GM12873 (cell line): ENCODE results near the gene COPG1.

ENCODE experiments used
- CTCF ChIP-seq: IDR thresholded peaks from 2 replicates; pipeline ENCODE4 v1.5.1; 2012; ENCODE audit warnings: low read depth, mild to moderate bottlenecking, moderate library complexity, low read length, control low read depth; ENCODE audit not compliant: insufficient read depth; ENCODE audit errors: missing control alignments

Gene COPG1, protein sequence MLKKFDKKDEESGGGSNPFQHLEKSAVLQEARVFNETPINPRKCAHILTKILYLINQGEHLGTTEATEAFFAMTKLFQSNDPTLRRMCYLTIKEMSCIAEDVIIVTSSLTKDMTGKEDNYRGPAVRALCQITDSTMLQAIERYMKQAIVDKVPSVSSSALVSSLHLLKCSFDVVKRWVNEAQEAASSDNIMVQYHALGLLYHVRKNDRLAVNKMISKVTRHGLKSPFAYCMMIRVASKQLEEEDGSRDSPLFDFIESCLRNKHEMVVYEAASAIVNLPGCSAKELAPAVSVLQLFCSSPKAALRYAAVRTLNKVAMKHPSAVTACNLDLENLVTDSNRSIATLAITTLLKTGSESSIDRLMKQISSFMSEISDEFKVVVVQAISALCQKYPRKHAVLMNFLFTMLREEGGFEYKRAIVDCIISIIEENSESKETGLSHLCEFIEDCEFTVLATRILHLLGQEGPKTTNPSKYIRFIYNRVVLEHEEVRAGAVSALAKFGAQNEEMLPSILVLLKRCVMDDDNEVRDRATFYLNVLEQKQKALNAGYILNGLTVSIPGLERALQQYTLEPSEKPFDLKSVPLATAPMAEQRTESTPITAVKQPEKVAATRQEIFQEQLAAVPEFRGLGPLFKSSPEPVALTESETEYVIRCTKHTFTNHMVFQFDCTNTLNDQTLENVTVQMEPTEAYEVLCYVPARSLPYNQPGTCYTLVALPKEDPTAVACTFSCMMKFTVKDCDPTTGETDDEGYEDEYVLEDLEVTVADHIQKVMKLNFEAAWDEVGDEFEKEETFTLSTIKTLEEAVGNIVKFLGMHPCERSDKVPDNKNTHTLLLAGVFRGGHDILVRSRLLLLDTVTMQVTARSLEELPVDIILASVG

GRCh38 chr3:129249284-129250065, at the start of gene COPG1:
COPG1 (plus strand) TSS chr3:129249606; CDS start chr3:129249710, 104 bp downstream.
- TF ChIP-seq CTCF = no peak

- no peak for TF ChIP-seq CTCF
These were observed 44.9 kb upstream of the COPG1 start for GRCh38 chr3:129204473-129204872.

- no peak for TF ChIP-seq CTCF
These were observed 44.1 kb upstream of the COPG1 start for GRCh38 chr3:129205109-129205832.

DNA sequence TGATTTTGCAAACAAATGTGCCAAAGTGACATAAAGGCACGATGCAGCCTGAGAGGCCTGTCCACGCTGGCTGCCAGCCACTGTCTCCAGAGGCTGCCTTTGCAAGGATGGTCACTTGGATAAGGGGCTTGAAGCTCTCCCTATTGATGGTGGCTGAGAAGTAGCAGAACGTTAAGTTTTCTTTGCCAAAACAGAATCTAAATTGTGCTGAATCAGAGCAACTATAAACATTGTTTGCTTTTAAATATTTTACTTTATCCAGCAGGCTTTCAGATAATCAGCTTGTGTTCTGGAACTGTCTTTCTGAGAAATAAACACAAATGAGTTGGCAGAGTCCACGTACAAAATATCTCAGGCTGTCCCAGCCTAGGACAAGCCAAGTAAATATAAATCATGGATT, 41.9 kb upstream of the COPG1 start:
- TF ChIP-seq CTCF = no peak

DNA sequence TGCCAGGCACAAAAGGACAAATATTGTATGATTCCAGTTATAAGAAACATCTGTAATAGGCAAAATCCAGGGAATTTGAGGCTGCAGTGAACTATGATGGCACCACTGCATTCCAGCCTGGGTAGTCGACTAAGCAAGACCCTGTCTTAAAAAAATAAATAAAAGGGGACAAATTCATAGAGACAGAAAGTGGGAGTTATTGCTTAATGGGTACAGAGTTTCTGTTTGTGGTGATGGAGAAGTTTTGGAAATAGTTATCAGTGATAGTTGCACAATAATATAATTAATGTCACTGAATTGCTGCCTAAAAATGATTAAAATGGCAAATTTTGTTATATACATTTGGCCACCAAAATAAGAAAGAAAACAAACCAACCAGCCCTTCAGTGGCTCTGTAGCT, 38.1 kb upstream of the COPG1 start:
- TF ChIP-seq CTCF = no peak

GRCh38 chr3:129211772-129212171, 37.6 kb upstream of the COPG1 start:
- TF ChIP-seq CTCF = no peak
